Endothelial cell of umbilical vein (primary cell): ENCODE measurements around the gene DNASE2. TPM values are rescaled to one million over a fixed set of nuclear protein-coding genes. Genes with fewer than 3 reads are reported as not detected.

Source experiments
- BruUV-seq: library from RNA; stranded (reverse); fragments of 400-500 nt; replicated peaks from 2 replicates; lab custom pipeline; 2021; lab: Mats Ljungman, UMichigan
- CTCF ChIA-PET: fragments of 300-600, 350-600 bp; sonication (Branson Sonifier 250); formaldehyde crosslinking; loops from one replicate; lab custom pipeline; 2021; ENCODE audit warnings: antibody characterized with exemption, inconsistent platforms; lab: Charles Lee
- POLR2A ChIA-PET: fragments of 300-600, 350-600 bp; sonication (Branson Sonifier 250); formaldehyde crosslinking; loops from one replicate; lab custom pipeline; 2021; ENCODE audit warnings: antibody characterized with exemption, inconsistent platforms; lab: Charles Lee
- DNase-seq: peaks from one replicate; pipeline ENCODE4 v3.0.0-alpha.2; 2011; ENCODE audit warnings: low read depth, low spot score
- FAIRE-seq: peaks from 2 replicates; lab custom pipeline; 2011; peaks lifted over from hg19 to GRCh38; lab: Jason Lieb, UNC
- H2AFZ ChIP-seq: 2 replicates; pipeline ENCODE4 v1.6.0; 2012; ENCODE audit warnings: low read depth, low read length, control low read depth, inconsistent platforms
- H3K27ac ChIP-seq: 2 replicates; pipeline ENCODE4 v1.5.1; 2011; ENCODE audit warnings: low read depth, mild to moderate bottlenecking, control low read depth, low read length, moderate library complexity; ENCODE audit not compliant: insufficient read depth
- H3K27me3 ChIP-seq, 2 experiments: 2 replicates each; pipeline versions ENCODE4 v1.6.0 to v1.6.1; 2011; ENCODE audit warnings: low read length in 2 of 2, mixed read lengths in 1 of 2; ENCODE audit not compliant: control insufficient read depth in 2 of 2, insufficient read depth in 2 of 2
- H3K36me3 ChIP-seq, 2 experiments: 2 replicates in 1 of 2; 3 replicates in 1 of 2; pipeline ENCODE4 v1.5.1; 2011; ENCODE audit warnings: low read length in 2 of 2, mild to moderate bottlenecking in 1 of 2, moderate library complexity in 1 of 2; ENCODE audit not compliant: control insufficient read depth in 2 of 2, insufficient read depth in 2 of 2; ENCODE audit errors: extremely low read depth in 1 of 2
- H3K4me1 ChIP-seq: 3 replicates; pipeline ENCODE4 v1.5.1; 2011; ENCODE audit warnings: mild to moderate bottlenecking, low read length; ENCODE audit not compliant: control insufficient read depth, insufficient read depth; ENCODE audit errors: extremely low read depth
- H3K4me2 ChIP-seq: 2 replicates; pipeline ENCODE4 v1.6.1; 2011; ENCODE audit warnings: low read length, control low read depth, mixed read lengths; ENCODE audit not compliant: insufficient read depth
- H3K4me3 ChIP-seq, 3 experiments: fragments of 200-600 bp in 1 of 3; sonication (generic), shearing (Covaris generic) in 1 of 3; replicated peaks in 1 of 3; 2 replicates each; pipeline ENCODE4 v1.5.1; 2011 to 2016; ENCODE audit warnings: control low read depth in 3 of 3, low read length in 3 of 3, mild to moderate bottlenecking in 2 of 3, inconsistent platforms in 1 of 3, low read depth in 1 of 3, moderate library complexity in 1 of 3; ENCODE audit not compliant: insufficient read depth in 1 of 3
- H3K79me2 ChIP-seq: 2 replicates; pipeline ENCODE4 v1.6.0; 2012; ENCODE audit warnings: low read length, inconsistent platforms; ENCODE audit not compliant: control insufficient read depth, insufficient read depth
- H3K9ac ChIP-seq: replicated peaks from 2 replicates; pipeline ENCODE3; 2011; ENCODE audit warnings: low read length, control low read depth; ENCODE audit not compliant: insufficient read depth; ENCODE audit errors: extremely low read depth
- H3K9me1 ChIP-seq: replicated peaks from 3 replicates; pipeline ENCODE4 v1.6.0; 2011; ENCODE audit warnings: mild to moderate bottlenecking, low read length; ENCODE audit not compliant: control insufficient read depth, insufficient read depth; ENCODE audit errors: extremely low read depth
- H3K9me3 ChIP-seq: replicated peaks from 2 replicates; pipeline ENCODE4 v1.5.1; 2012; ENCODE audit warnings: low read length, inconsistent platforms; ENCODE audit not compliant: control insufficient read depth, insufficient read depth
- H4K20me1 ChIP-seq: replicated peaks from 2 replicates; pipeline ENCODE3; 2011; ENCODE audit warnings: mild to moderate bottlenecking, low read length; ENCODE audit not compliant: control insufficient read depth, insufficient read depth; ENCODE audit errors: extremely low read depth
- EZH2 ChIP-seq: IDR thresholded peaks from 2 replicates; pipeline ENCODE4 v1.6.1; 2012; ENCODE audit warnings: borderline replicate concordance, low read depth, mild to moderate bottlenecking, moderate library complexity, low read length, inconsistent platforms; ENCODE audit not compliant: severe bottlenecking
- FOS ChIP-seq: IDR thresholded peaks from 2 replicates; pipeline ENCODE4 v1.6.1; 2011; ENCODE audit warnings: mild to moderate bottlenecking, low read length, moderate library complexity, borderline replicate concordance; ENCODE audit not compliant: insufficient read depth
- GATA2 ChIP-seq: IDR thresholded peaks from 2 replicates; pipeline ENCODE4 v1.7.0; 2011; ENCODE audit warnings: low read depth, mild to moderate bottlenecking, moderate library complexity, mixed read lengths, low read length; ENCODE audit not compliant: insufficient read length, insufficient read depth
- JUN ChIP-seq: IDR thresholded peaks from 2 replicates; pipeline ENCODE4 v1.6.1; 2011; ENCODE audit warnings: borderline replicate concordance, low read depth; ENCODE audit not compliant: insufficient read length, insufficient read depth
- MAX ChIP-seq: IDR thresholded peaks from 2 replicates; pipeline ENCODE4 v1.6.1; 2011; ENCODE audit not compliant: insufficient read depth, insufficient read length
- MYC ChIP-seq: IDR thresholded peaks from one replicate; pipeline ENCODE4 v1.6.1; 2011; ENCODE audit warnings: mild to moderate bottlenecking, low read depth, low read length
- POLR2A ChIP-seq: IDR thresholded peaks from 2 replicates; pipeline ENCODE4 v1.6.1; 2012; ENCODE audit warnings: low read depth, mild to moderate bottlenecking, control low read depth, low read length
- POLR2AphosphoS5 ChIP-seq: IDR thresholded peaks from 2 replicates; pipeline ENCODE4 v1.6.1; 2012; ENCODE audit warnings: low read depth, mild to moderate bottlenecking, control low read depth, low read length, moderate library complexity; ENCODE audit not compliant: insufficient read depth
- dilution Hi-C: fragments of 300-500 bp; cut with MboI; formaldehyde crosslinking; loops from one replicate; pipeline ENCODE4 v1.15.0; 2019; ENCODE audit warnings: low sequenced_read_pairs; ENCODE audit not compliant: extremely low pct_ligation_motif_present
- intact Hi-C: fragments of 100-400 bp; cut with micrococcal nuclease; formaldehyde crosslinking; loops from one replicate; pipeline ENCODE4 v1.10.0; 2022
- polyA plus RNA-seq, 4 experiments: library from polyadenylated mRNA; depleted of rRNA in 3 of 4; stranded (reverse) in 3 of 4; unstranded in 1 of 4; fragments of >200 nt; gene quantifications; 2 replicates each; pipeline versions ENCODE4 v1.2.1 to v1.2.3, GENCODE V29; 2011 to 2012; ENCODE audit warnings: missing spikeins in 1 of 4
- total RNA-seq: library from RNA; stranded (reverse); gene quantifications from 2 replicates; pipeline ENCODE4 v1.2.3, GENCODE V29; 2021
- TF ChIP-seq, protein P1 (sequence below), 2 donors: IDR thresholded peaks; 1 replicate in 1 of 2; 2 replicates in 1 of 2; pipeline ENCODE4 v1.5.1; 2011; ENCODE audit warnings: low read length in 2 of 2, mild to moderate bottlenecking in 2 of 2, moderate library complexity in 2 of 2, control low read depth in 1 of 2, inconsistent platforms in 1 of 2, low read depth in 1 of 2; ENCODE audit not compliant: insufficient read depth in 1 of 2; ENCODE audit errors: extremely low read depth in 1 of 2

The DNASE2 gene
- total and polyA plus RNA-seq, 2 donors (not counting 3 experiments of a cell fraction or from before 2014, with no cell fraction given) = 31.3 to 51.9 TPM

GRCh38 chr19:12866416-12867119 is 14.7 kb downstream of the DNASE2 start:
- ChIA-PET POLR2A (no interaction called here), CTCF (no interaction called here)
- dilution Hi-C loops (no loop called here), intact Hi-C loops (no loop called here)
- Histone ChIP-seq H3K9me3 (no peaks in the 10 kb centered on the region), H2AFZ (no peak overlapping the region), H3K79me2 (no peaks in the 10 kb centered on the region), H3K27me3 (no peaks in the 10 kb centered on the region), H3K4me1 (peaks cover 2% of the 10 kb centered on the region), H3K27ac (no peak overlapping the region), H3K4me3 (no peak overlapping the region), H3K4me2 (no peak overlapping the region), H3K36me3 (no peaks in the 10 kb centered on the region), H4K20me1 (no peaks in the 10 kb centered on the region), H3K9me1 (no peaks in the 10 kb centered on the region), H3K9ac (no peak overlapping the region)
- no peak for FAIRE-seq
- no peak for DNase-seq
- TF ChIP-seq EZH2 = no peak
- no peak for TF ChIP-seq POLR2A
- TF ChIP-seq FOS = no peak
- no peak for TF ChIP-seq JUN
- TF ChIP-seq GATA2 = no peak
- TF ChIP-seq MAX = no peak
- no peak for TF ChIP-seq POLR2AphosphoS5
- TF ChIP-seq, protein P1, sequence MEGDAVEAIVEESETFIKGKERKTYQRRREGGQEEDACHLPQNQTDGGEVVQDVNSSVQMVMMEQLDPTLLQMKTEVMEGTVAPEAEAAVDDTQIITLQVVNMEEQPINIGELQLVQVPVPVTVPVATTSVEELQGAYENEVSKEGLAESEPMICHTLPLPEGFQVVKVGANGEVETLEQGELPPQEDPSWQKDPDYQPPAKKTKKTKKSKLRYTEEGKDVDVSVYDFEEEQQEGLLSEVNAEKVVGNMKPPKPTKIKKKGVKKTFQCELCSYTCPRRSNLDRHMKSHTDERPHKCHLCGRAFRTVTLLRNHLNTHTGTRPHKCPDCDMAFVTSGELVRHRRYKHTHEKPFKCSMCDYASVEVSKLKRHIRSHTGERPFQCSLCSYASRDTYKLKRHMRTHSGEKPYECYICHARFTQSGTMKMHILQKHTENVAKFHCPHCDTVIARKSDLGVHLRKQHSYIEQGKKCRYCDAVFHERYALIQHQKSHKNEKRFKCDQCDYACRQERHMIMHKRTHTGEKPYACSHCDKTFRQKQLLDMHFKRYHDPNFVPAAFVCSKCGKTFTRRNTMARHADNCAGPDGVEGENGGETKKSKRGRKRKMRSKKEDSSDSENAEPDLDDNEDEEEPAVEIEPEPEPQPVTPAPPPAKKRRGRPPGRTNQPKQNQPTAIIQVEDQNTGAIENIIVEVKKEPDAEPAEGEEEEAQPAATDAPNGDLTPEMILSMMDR (IDR thresholded peaks at IDR 0.05; ENCODE audit: extremely low read depth in 1 of 2, insufficient read depth in 1 of 2, low read depth in 1 of 2, low read length in 2 of 2) = no peak
- TF ChIP-seq MYC = no peak
- BruUV-seq = no TSS peak
